BLaER1 (cell line): Measurements from ENCODE around the gene DOCK2.

Source experiments
- H3K27ac ChIP-seq: shearing (Covaris generic); formaldehyde crosslinking; 2 replicates; pipeline ENCODE4 v1.8.1; 2022
- H3K27me3 ChIP-seq: shearing (Covaris generic); formaldehyde crosslinking; 2 replicates; pipeline ENCODE4 v1.8.1; 2022
- H3K36me3 ChIP-seq: shearing (Covaris generic); formaldehyde crosslinking; 2 replicates; pipeline ENCODE4 v1.8.1; 2022
- H3K4me1 ChIP-seq: shearing (Covaris generic); formaldehyde crosslinking; 2 replicates; pipeline ENCODE4 v1.8.1; 2022
- H3K4me2 ChIP-seq: shearing (Covaris generic); formaldehyde crosslinking; 2 replicates; pipeline ENCODE4 v1.8.1; 2022
- H3K4me3 ChIP-seq: shearing (Covaris generic); formaldehyde crosslinking; 2 replicates; pipeline ENCODE4 v1.8.1; 2022
- H3K9ac ChIP-seq: shearing (Covaris generic); formaldehyde crosslinking; 2 replicates; pipeline ENCODE4 v1.8.1; 2022
- H3K9me3 ChIP-seq: shearing (Covaris generic); formaldehyde crosslinking; 2 replicates; pipeline ENCODE4 v1.8.1; 2022
- H4K20me1 ChIP-seq: shearing (Covaris generic); formaldehyde crosslinking; 2 replicates; pipeline ENCODE4 v1.8.1; 2022
- Cebpa-rat ChIP-seq: shearing (Covaris generic); IDR thresholded peaks from 2 replicates; pipeline ENCODE4 v1.8.1; 2022

DOCK2 gene

DNA sequence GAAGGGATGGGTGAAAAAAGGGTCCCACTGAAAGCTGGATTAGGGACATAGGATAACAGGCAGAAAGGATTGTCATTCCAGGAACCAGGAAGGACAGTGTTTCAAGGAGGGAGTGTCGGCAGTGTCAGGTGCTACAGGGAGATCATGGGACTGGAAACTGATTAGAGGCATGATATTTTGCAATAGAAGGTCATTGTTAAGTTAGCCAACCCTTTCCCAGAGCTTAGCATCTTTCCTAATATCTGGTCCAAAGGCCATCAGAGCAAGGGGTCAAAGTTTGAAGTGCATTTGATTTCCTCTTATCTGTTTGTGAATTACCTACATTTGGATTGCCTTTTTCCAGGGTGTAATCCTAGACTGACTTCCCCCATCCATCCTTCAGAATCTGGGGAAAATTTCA, 91.3 kb downstream of the DOCK2 start:
- Histone ChIP-seq H4K20me1 (no peaks in the 10 kb centered on the region; the same call in 1 of the 2 replicates), H3K27ac (no peak overlapping the region), H3K36me3 (peaks cover 75% of the 10 kb centered on the region), H3K4me1 (no peaks in the 10 kb centered on the region), H3K9ac (no peak overlapping the region), H3K4me2 (no peak overlapping the region), H3K4me3 (no peak overlapping the region), H3K27me3 (no peaks in the 10 kb centered on the region), H3K9me3 (no peaks in the 10 kb centered on the region)
- no peak for TF ChIP-seq Cebpa-rat

DNA sequence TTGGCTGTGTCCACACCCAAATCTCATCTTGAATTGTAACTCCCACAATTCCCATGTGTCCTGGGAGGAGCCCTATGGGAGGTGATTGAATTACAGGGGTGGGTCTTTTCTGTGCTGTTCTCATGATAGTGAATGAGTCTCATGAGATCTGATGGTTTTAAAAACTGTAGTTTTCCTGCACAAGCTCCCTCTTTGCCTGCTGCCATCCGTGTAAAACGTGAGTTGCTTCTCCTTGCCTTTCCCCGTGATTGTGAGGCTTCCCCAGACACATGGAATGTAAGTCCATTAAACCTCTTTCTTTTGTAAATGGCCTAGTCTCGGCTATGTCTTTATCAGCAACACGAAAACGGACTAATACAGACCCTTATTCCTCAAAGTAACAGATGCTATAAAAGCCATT, 94.1 kb downstream of the DOCK2 start:
- no peak overlapping the region for H3K27ac ChIP-seq
- H3K27me3 ChIP-seq = no peaks in the 10 kb centered on the region
- H3K4me3 ChIP-seq = no peak overlapping the region
- no peak overlapping the region for H3K9ac ChIP-seq
- peaks cover 64% of the 10 kb centered on the region for H3K36me3 ChIP-seq
- no peak overlapping the region for H3K4me2 ChIP-seq
- H3K4me1 ChIP-seq = peaks cover 22% of the 10 kb centered on the region
- H3K9me3 ChIP-seq = no peaks in the 10 kb centered on the region
- TF ChIP-seq Cebpa-rat = no peak
- H4K20me1 ChIP-seq = no peaks in the 10 kb centered on the region; the same call in 1 of the 2 replicates

DNA sequence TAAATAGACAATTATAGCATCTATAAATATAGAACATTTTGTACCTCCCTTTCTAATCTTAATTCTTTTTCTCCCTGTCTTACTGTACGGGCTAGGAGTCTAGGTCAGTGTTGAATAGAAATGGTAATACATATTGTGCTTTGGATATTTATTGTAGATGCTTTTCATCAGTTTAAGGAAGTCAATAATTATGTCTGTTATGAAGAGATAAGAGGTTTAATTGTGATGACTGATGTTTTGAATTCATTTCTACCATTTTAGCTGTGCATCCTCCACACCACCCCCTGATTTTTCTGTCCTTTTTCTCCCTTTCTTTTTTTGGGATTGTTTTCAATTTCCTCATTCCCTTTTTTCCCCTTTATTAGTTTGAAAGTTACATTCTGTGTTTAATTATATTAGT, 95.8 kb downstream of the DOCK2 start:
- peaks cover 68% of the 10 kb centered on the region for H3K36me3 ChIP-seq
- no peak for TF ChIP-seq Cebpa-rat
- no peak overlapping the region for H3K4me2 ChIP-seq
- no peaks in the 10 kb centered on the region for H3K9me3 ChIP-seq
- no peak overlapping the region for H3K4me3 ChIP-seq
- no peaks in the 10 kb centered on the region; the same call in 1 of the 2 replicates for H4K20me1 ChIP-seq
- H3K4me1 ChIP-seq = peaks cover 22% of the 10 kb centered on the region
- no peak overlapping the region for H3K9ac ChIP-seq
- H3K27me3 ChIP-seq = no peaks in the 10 kb centered on the region
- H3K27ac ChIP-seq = no peak overlapping the region

DNA sequence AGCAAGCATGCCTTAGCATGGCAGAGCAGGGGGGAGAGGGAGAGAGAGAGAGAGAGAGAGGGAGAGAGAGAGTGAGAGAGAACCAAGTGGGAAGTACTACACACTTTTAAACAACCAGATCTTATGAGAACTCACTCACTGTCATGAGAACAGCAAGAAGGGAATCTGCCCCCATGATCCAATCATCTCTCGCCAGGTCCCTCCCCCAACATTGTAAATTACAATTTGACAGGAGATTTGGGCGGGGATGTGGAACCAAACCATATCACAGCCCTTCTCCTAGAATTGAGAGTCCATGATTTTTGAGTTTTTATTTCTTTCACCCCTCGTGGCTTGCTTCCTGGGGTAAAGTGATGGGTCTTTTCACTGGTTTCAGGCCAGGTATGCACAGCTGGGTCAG, 98.8 kb downstream of the DOCK2 start:
- peaks cover 58% of the 10 kb centered on the region for H3K36me3 ChIP-seq
- H3K9me3 ChIP-seq = no peaks in the 10 kb centered on the region
- H3K9ac ChIP-seq = no peak overlapping the region
- peak overlapping the region; percentile 60 for H3K4me2 ChIP-seq
- no peak overlapping the region for H3K4me3 ChIP-seq
- H3K27ac ChIP-seq = no peak overlapping the region
- no peaks in the 10 kb centered on the region for H3K27me3 ChIP-seq
- no peaks in the 10 kb centered on the region; the same call in 1 of the 2 replicates for H4K20me1 ChIP-seq
- no peak for TF ChIP-seq Cebpa-rat
- peaks cover 22% of the 10 kb centered on the region for H3K4me1 ChIP-seq

DNA sequence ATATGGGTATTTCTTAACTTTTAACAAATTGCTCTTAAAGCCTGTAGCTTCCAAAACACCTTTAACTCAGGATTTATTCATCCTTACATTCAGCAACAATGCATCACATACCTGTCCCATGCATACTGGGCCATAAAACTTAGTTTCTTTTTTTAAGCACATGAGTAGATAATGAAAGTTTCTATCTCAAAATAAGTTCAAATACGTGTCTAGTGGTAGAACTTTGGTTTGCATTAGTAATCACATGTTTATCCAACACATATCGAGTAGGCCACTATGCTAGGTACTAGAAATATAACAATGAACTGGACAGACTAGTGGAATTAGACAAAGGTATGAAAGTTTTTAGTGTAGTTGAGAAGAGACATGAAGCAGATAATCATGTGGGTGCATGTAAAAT, 99.6 kb downstream of the DOCK2 start:
- H3K9me3 ChIP-seq = no peaks in the 10 kb centered on the region
- no peaks in the 10 kb centered on the region for H4K20me1 ChIP-seq
- H3K4me3 ChIP-seq = no peak overlapping the region
- H3K36me3 ChIP-seq = peaks cover 54% of the 10 kb centered on the region
- H3K4me1 ChIP-seq = peaks cover 22% of the 10 kb centered on the region
- no peak overlapping the region for H3K9ac ChIP-seq
- H3K27me3 ChIP-seq = no peaks in the 10 kb centered on the region
- no peak for TF ChIP-seq Cebpa-rat
- no peak overlapping the region for H3K27ac ChIP-seq
- H3K4me2 ChIP-seq = no peak overlapping the region

DNA sequence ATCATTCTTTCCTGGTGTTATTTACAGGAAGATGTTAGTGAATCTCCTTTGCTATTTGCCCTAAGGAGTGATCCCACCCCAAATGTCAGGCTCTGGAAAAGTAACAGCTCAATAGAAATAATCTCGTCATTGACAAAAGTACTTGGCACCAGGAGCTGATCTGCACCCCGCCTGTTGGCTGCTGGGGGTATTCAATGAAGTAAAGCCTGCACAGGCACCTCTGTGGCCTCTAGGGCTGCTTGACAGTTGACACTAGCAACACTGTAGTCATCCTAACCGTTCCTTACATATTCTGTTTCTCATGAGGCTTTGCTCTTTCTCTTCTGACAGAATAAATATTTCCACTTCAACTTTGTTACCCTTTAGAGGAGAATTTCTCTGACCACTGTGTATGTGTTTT, 103.4 kb downstream of the DOCK2 start:
- Histone ChIP-seq H3K4me3 (no peak overlapping the region), H3K27ac (no peak overlapping the region), H4K20me1 (peaks cover 14% of the 10 kb centered on the region), H3K4me2 (no peak overlapping the region), H3K4me1 (peaks cover 33% of the 10 kb centered on the region), H3K36me3 (peaks cover 64% of the 10 kb centered on the region), H3K27me3 (no peaks in the 10 kb centered on the region), H3K9me3 (no peaks in the 10 kb centered on the region), H3K9ac (no peak overlapping the region)
- TF ChIP-seq Cebpa-rat = no peak

DNA sequence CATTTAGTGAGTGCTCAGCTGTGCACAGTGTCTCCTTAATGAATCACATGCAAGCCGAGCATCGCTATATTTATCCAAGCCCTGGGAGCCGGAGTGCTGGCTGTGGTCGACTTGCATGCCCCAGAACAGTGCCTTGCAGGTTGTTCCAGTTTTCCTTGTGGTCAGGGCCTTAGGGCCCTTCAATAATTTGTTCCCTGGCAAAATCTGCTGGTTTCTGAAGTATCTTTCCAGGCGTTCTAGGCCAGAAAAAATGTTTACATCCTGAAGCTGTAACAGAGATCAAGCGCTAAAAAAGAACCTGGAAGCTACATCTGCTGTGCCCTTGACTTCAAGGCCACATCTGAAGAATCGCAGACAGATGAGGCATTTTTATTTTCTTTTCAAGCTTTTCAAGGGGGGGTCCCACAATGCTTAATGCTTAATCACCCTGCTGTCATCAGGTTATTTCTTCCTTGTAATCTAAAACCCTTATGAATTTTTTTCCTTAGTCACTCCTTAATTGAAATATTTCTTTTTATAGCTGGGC, 105.8 kb downstream of the DOCK2 start:
- no peaks in the 10 kb centered on the region for H3K9me3 ChIP-seq
- H3K27ac ChIP-seq = no peak overlapping the region
- peaks cover 14% of the 10 kb centered on the region for H4K20me1 ChIP-seq
- H3K4me3 ChIP-seq = no peak overlapping the region
- H3K4me1 ChIP-seq = peaks cover 48% of the 10 kb centered on the region
- H3K36me3 ChIP-seq = peaks cover 49% of the 10 kb centered on the region
- peak overlapping the region; percentile 61 for H3K4me2 ChIP-seq
- H3K27me3 ChIP-seq = no peaks in the 10 kb centered on the region
- no peak for TF ChIP-seq Cebpa-rat
- no peak overlapping the region for H3K9ac ChIP-seq

DNA sequence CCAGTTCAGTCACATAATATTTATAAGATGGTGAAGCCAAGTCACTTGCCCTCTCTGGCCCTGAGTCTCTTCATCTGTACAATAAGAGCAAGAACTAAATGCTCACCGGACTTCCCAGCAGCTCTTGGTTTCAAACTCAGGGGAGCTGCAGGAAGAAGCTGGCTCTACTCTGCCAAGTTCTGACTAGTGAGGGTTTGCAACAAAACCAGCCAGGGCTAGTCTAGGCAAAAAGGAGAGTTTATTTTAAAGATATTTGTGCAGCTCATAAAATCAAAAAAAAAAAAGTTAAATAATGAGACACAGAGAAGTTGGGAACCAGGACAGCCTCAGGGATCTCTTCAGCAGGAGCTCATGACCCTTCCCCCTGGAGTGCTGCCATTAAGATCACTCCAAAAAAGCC, 107.3 kb downstream of the DOCK2 start:
- no peaks in the 10 kb centered on the region for H3K9me3 ChIP-seq
- no peak overlapping the region for H3K27ac ChIP-seq
- no peak overlapping the region for H3K4me2 ChIP-seq
- peaks cover 51% of the 10 kb centered on the region for H3K36me3 ChIP-seq
- no peaks in the 10 kb centered on the region for H3K27me3 ChIP-seq
- TF ChIP-seq Cebpa-rat = no peak
- peaks cover 48% of the 10 kb centered on the region for H3K4me1 ChIP-seq
- H4K20me1 ChIP-seq = peaks cover 14% of the 10 kb centered on the region
- no peak overlapping the region for H3K9ac ChIP-seq
- no peak overlapping the region for H3K4me3 ChIP-seq

DNA sequence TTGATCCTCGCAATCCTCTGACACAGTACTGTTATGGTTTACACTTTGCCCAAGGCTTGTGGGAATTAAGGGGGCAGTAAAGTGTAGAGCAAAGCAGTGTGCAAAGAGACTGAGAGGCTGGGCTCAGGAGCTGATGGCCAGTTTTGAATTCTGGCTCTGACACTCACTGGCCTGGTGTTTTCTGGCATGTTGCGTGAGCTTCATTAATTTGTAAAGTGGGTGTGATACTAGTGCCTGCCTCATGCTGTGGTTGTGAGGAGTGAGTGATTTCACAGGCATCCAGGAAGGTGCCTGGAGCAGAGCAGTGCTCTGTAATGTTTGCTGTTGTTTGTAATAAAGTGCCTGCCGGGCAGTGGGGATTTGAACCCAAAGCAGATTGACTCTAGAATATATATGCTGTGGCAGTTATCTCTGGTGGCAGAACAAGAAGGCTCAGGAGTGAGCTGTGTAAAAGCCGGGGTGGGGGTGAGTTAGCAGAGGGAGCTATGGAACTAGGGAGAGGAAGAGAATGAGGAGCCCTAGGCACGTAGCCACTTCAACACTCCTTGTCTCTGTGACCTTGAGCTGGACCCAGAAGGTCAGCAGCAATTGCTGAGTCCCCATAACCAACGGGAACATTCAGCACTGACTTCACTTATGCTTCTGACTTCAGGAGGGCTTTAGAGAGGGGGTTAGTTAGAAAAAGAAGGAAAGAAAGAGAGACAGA, 108.5 kb downstream of the DOCK2 start:
- Histone ChIP-seq H3K4me2 (peak overlapping the region; percentile 64), H4K20me1 (peaks cover 14% of the 10 kb centered on the region), H3K4me3 (no peak overlapping the region), H3K27me3 (no peaks in the 10 kb centered on the region), H3K9me3 (no peaks in the 10 kb centered on the region), H3K36me3 (peaks cover 60% of the 10 kb centered on the region), H3K27ac (no peak overlapping the region), H3K4me1 (peaks cover 48% of the 10 kb centered on the region), H3K9ac (no peak overlapping the region)
- no peak for TF ChIP-seq Cebpa-rat

DNA sequence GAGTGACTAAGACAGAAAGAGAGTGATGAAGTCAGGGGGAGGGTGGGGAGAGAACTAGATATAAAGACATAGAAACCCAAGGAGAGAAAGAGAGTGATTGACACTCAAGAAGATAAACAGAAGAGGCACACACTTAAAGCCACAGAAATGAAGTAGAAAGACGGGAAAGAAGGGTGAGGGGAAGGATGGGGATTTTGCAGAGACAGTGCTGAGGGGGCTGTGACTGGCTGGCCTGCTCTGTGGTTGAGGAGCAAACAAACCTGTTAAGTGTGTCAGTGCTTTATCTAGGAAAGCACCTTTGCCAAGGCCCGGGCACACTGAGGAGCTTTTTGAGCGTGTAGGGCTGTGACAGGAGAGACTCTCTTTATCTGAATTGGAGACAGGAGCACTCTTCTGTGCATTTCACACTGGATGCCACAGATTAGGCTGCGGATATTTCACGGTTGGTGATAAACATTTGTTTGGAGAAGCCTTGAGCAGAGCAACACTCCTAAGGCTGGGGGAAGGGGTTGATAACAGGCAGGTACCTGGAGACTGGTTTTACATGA, 109.1 kb downstream of the DOCK2 start:
- Histone ChIP-seq H3K4me2 (peak overlapping the region; percentile 64), H3K27ac (no peak overlapping the region; the same call in 1 of the 2 replicates), H3K4me3 (no peak overlapping the region), H3K36me3 (peaks cover 56% of the 10 kb centered on the region), H3K27me3 (no peaks in the 10 kb centered on the region), H3K9ac (no peak overlapping the region), H3K4me1 (peaks cover 50% of the 10 kb centered on the region), H4K20me1 (peaks cover 14% of the 10 kb centered on the region), H3K9me3 (no peaks in the 10 kb centered on the region)
- TF ChIP-seq Cebpa-rat = no peak
